ENCODE data around the gene SNX1.

- TF ChIP-seq CTCF (optimal IDR thresholded peaks at IDR 0.05 in 1 of 3, IDR thresholded peaks at IDR 0.05 in 1 of 3, conservative IDR thresholded peaks at IDR 0.05 in 1 of 3; ENCODE audit: extremely low read depth in 1 of 3, insufficient read depth in 2 of 3, low read length in 3 of 3): no peak
- no peak for TF ChIP-seq EZH2 (IDR thresholded peaks at IDR 0.05; ENCODE audit: low read length)
Observed at GRCh38 chr15:64133623-64134344, 38.0 kb downstream of the SNX1 start.

Data from keratinocyte (primary cell).